ELF-1 (cell line): ENCODE measurements around the gene ZNF24.
A peak's percentile ranks its signal among the peaks of the same experiment; 100 is the strongest.

Experiments used
- DNase-seq: peaks from one replicate; pipeline ENCODE4 v3.0.0-alpha.2; 2016; ENCODE audit warnings: low read depth, low spot score

Gene ZNF24

GRCh38 chr18:35296060-35296459 lies 48.2 kb downstream of the ZNF24 start:
- DNase-seq: no peak

- DNase-seq: no peak
Measured at GRCh38 chr18:35291166-35291565, 53.1 kb downstream of the ZNF24 start.

- DNase-seq: peak; percentile 99
Measured at GRCh38 chr18:35290094-35290735, 54.0 kb downstream of the ZNF24 start, which contains the start of gene ZSCAN30. TSS of gene ZSCAN30 (minus strand) at chr18:35290229. CDS start at chr18:35264352, 25,877 bp downstream.

- DNase-seq: no peak
Measured at GRCh38 chr18:35289727-35290093, 54.5 kb downstream of the ZNF24 start.

- no peak for DNase-seq
Measured at GRCh38 chr18:35289293-35289692, 54.9 kb downstream of the ZNF24 start.

- DNase-seq: no peak
Measured at GRCh38 chr18:35284841-35285240, 59.4 kb downstream of the ZNF24 start.

- no peak for DNase-seq
Measured at GRCh38 chr18:35283923-35284794, 60.1 kb downstream of the ZNF24 start.

- no peak for DNase-seq
Measured at GRCh38 chr18:35282353-35282752, 61.9 kb downstream of the ZNF24 start.
